Activated T-cell treated with anti-CD3 and anti-CD28 coated beads for 48 hours (primary cell): Measurements from ENCODE around the gene RHO.
"Not testable (repeated sequence)": the region's sequence is repeated elsewhere in the genome, so short reads cannot be mapped to it uniquely, and the experiment has no call there.

Source experiments
- DNase-seq: peaks from one replicate; pipeline ENCODE4 v3.0.0-alpha.2; 2020; ENCODE audit warnings: low read depth

Gene RHO

DNA sequence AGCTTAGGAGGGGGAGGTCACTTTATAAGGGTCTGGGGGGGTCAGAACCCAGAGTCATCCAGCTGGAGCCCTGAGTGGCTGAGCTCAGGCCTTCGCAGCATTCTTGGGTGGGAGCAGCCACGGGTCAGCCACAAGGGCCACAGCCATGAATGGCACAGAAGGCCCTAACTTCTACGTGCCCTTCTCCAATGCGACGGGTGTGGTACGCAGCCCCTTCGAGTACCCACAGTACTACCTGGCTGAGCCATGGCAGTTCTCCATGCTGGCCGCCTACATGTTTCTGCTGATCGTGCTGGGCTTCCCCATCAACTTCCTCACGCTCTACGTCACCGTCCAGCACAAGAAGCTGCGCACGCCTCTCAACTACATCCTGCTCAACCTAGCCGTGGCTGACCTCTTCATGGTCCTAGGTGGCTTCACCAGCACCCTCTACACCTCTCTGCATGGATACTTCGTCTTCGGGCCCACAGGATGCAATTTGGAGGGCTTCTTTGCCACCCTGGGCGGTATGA, at the start of gene RHO:
Gene RHO (plus strand): TSS at position 51 of the 512 bp plus-strand sequence. CDS start 95 bp downstream, at position 146.
- no peak for DNase-seq

GRCh38 chr3:129481225-129481765, 47.1 kb upstream of the RHO start:
- DNase-seq, result not testable (repeated sequence)

DNA sequence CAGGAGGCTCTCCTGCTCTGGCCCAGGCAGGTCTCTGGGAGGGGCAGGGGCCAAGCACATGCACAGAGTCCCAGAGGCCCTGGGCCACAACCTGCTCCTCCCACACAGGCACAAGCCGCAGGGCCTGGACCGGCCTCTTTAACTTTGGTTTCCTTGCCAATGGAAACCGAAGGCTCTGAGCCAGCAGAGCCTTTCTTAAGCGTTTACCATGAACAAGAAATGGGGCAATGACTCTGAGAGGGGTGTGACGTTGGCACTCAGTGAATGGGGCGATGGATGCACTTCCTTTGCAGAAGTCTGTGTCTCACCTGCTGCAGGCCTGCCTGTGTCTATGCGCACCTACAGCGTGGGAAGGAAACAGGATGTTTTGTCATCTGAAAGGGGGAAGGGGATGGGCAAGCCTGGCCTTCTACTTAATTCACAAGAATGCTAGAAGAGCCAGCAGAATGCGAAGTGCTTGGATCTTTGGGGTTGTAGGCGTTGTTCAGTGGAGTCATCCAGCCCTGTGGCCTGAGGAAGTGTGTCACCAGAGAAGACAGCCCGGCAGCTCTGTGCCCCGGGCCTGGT, 46.6 kb upstream of the RHO start:
- DNase-seq, result peak; percentile 8

GRCh38 chr3:129482721-129483120, 45.7 kb upstream of the RHO start:
- no peak for DNase-seq

- DNase-seq, result no peak
Observed at GRCh38 chr3:129483870-129484269, 44.6 kb upstream of the RHO start.

- DNase-seq, result not testable (repeated sequence)
Observed at GRCh38 chr3:129485146-129485545, 43.3 kb upstream of the RHO start.

GRCh38 chr3:129485721-129486663, 42.4 kb upstream of the RHO start:
- no peak for DNase-seq

- no peak for DNase-seq
Observed at GRCh38 chr3:129486664-129487035, 41.8 kb upstream of the RHO start.

DNA sequence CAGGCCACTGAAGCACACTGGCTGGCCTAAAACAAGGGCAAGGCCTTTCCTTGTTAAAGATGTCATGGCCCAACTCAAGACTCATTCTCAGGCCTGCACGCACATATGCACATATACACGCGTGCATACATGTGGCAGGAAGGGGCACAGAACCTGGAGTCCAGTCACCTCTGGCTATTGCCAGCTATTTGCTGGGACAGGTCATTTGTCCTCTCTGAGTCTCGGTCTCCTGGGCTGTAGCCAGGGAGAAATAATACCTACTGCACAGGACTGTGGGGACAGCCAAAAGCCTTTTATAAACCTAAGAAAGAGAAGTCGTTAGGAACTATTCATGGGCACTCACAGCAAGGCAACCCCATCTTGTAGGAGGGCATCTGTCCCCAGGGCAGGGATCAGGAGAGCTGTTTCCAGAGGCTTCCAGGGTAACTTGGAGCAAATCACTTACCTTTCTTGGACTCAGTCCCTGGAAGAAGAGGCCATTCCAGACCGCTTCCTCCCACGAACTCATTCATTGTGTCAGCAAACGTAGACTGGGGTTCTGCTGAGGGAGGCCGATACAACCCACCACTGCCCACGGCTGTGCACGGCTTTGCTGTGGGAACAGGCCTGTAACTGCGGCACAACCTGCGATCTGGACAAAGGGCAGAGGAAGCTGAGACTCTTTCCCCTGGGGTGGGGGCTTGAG, 41.1 kb upstream of the RHO start:
- no peak for DNase-seq

- not testable (repeated sequence) for DNase-seq
Observed at GRCh38 chr3:129487868-129488335, 40.5 kb upstream of the RHO start.

DNA sequence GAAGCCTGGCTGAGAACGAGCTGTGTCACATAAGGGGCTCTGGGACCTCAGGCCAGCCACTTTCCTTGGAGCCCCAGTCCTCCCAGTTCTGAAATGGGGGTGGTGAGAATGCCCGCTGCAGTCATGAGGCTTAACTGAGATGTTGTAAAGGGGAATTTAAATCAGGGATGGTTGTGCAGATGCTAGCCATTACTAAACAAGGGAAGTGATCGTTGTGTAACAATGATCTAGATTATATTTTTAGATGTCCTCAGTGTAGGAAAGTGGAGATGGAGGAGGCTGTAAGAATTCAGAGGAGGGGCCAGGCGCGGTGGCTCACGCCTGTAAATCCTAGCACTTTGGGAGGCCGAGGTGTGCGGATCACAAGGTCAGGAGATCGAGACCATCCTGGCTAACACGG, 39.2 kb upstream of the RHO start:
- DNase-seq, result not testable (repeated sequence)

DNA sequence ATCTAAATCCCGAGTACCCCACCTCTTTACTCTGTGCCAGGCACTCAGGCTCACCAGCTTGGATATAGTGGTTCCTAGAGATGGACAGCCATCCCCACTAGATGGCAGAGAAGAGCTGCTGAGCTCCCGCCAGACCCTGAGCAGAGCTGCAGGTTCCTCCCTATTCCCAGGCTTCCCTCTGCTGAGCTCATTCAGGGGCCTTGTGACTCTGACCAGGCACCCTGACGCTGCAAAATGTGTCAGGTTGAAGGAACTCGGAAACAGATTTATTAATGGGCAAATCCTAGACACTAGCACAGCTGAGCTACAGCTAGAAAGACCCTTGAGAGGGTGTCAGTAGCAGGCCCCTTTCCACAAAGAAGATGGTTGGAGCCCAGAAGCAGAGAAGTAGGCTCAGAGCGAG, 38.2 kb upstream of the RHO start:
- DNase-seq, result peak; percentile 30

- not testable (repeated sequence) for DNase-seq
Observed at GRCh38 chr3:129491077-129491476, 37.4 kb upstream of the RHO start.

DNA sequence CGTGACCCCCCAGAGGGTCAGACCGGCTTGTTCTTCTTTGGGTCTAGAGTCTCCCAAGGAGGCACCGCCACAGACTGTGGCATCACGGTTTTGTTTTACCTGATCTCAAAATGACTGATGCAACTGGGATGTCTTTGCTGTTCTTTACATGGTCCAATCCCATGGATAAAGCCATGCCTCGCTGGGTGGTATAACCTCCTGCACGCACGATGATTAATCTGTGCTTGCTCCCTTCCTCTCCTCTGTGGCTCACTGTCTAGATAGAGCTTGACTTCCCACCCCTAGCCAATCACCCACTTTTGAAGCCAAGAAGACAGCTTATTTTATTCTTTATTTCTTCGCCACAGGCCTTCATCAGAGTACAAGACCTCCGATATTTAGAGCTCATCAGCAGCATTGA, 36.6 kb upstream of the RHO start:
- DNase-seq, result no peak

DNA sequence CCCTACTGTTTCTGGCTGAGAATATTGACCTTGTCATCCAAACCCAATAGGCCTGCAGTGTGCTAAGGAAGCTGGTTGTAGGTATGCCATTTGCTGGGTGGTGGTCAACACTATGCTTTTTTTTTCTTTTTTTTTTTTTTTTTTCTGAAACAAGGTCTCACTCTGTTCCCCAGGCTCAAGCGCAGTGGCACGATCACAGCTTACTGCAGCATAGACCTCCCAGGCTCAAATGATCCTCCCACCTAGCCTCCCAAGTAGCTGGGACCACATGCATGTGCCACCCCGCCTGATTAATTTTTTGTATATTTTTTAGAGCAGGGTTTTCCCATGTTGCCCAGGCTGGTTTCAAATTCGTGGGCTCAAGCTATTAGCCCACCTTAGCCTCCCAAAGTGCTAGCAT, 35.7 kb upstream of the RHO start:
- no peak for DNase-seq

GRCh38 chr3:129493206-129493605, 35.2 kb upstream of the RHO start:
- no peak for DNase-seq

- not testable (repeated sequence) for DNase-seq
Observed at GRCh38 chr3:129494499-129494898, 33.9 kb upstream of the RHO start.

GRCh38 chr3:129495006-129495639, 33.3 kb upstream of the RHO start:
- DNase-seq, result not testable (repeated sequence)

DNA sequence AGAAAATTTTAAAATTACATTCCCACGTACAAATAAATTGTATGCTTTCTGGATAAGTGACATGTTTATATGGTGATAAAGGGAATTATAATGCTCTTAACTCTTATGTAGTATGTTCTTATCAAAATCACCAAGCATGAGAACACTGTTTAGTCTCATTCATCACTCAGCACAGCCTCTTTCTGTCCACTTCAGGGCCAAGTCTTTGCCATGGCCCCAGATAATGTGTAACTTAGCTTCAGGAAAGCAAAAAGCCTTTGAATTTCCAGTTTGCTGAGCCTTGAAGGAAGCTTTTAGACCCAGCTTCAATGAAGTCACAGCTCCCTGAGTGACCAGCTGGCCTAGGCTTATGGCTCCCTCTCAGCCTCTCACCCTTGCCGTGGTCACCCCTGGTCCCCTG, 30.6 kb upstream of the RHO start:
- not testable (repeated sequence) for DNase-seq

GRCh38 chr3:129498603-129499488, 29.6 kb upstream of the RHO start:
- DNase-seq, result not testable (repeated sequence)
